Activated CD8-positive, alpha-beta memory T cell treated with anti-CD3 and anti-CD28 coated beads for 24 hours (primary cell): ENCODE results near the gene ADAMTS14.
A peak's percentile ranks its signal among the peaks of the same experiment; 100 is the strongest.
"Not testable (repeated sequence)": the region's sequence is repeated elsewhere in the genome, so short reads cannot be mapped to it uniquely, and the experiment has no call there.

Source experiments
- DNase-seq: peaks from one replicate; pipeline ENCODE4 v3.0.0-alpha.2; 2020

The ADAMTS14 gene

GRCh38 chr10:70656489-70656888 is 15.8 kb upstream of the ADAMTS14 start:
- peak; percentile 62 for DNase-seq

- peak; percentile 35 for DNase-seq
These were observed 15.3 kb upstream of the ADAMTS14 start for GRCh38 chr10:70657041-70657440.

GRCh38 chr10:70658582-70659136 is 13.6 kb upstream of the ADAMTS14 start:
- DNase-seq, result no peak

- no peak for DNase-seq
These were observed 13.0 kb upstream of the ADAMTS14 start for GRCh38 chr10:70659306-70659705.

- DNase-seq, result peak; percentile 9
These were observed 11.6 kb upstream of the ADAMTS14 start for GRCh38 chr10:70660722-70661121.

GRCh38 chr10:70661623-70662361 is 10.5 kb upstream of the ADAMTS14 start:
- no peak for DNase-seq

GRCh38 chr10:70662362-70663220 is 9.7 kb upstream of the ADAMTS14 start:
- no peak for DNase-seq

- DNase-seq, result not testable (repeated sequence)
These were observed 8.6 kb upstream of the ADAMTS14 start for GRCh38 chr10:70663458-70664409.

- no peak for DNase-seq
These were observed 7.6 kb upstream of the ADAMTS14 start for GRCh38 chr10:70664702-70665195.

- DNase-seq, result no peak
These were observed 5.1 kb upstream of the ADAMTS14 start for GRCh38 chr10:70666960-70667798.

- DNase-seq, result not testable (repeated sequence)
These were observed 4.5 kb upstream of the ADAMTS14 start for GRCh38 chr10:70667818-70668217.

- no peak for DNase-seq
These were observed 3.8 kb upstream of the ADAMTS14 start for GRCh38 chr10:70668454-70668970.

GRCh38 chr10:70669015-70669414 is 3.3 kb upstream of the ADAMTS14 start:
- DNase-seq, result no peak

GRCh38 chr10:70669732-70670317 is 2.5 kb upstream of the ADAMTS14 start:
- no peak for DNase-seq

- no peak for DNase-seq
These were observed 614 bp upstream of the ADAMTS14 start for GRCh38 chr10:70671619-70672164.

GRCh38 chr10:70673043-70673928 is 980 bp downstream of the ADAMTS14 start:
- DNase-seq, result no peak

- DNase-seq, result no peak
These were observed 1.7 kb downstream of the ADAMTS14 start for GRCh38 chr10:70673929-70674559.

- no peak for DNase-seq
These were observed 2.5 kb downstream of the ADAMTS14 start for GRCh38 chr10:70674560-70675495.
